ENCODE data around the gene HDC.

HDC gene

GRCh38 chr15:50225938-50226337 lies 39.6 kb downstream of the HDC start:
- no peak for DNase-seq (ENCODE audit: low spot score)

GRCh38 chr15:50225057-50225456 lies 40.5 kb downstream of the HDC start:
- no peak for DNase-seq (ENCODE audit: low spot score)

GRCh38 chr15:50224606-50225005 lies 40.9 kb downstream of the HDC start:
- DNase-seq (ENCODE audit: low spot score), result no peak

GRCh38 chr15:50222181-50222580 lies 43.3 kb downstream of the HDC start:
- DNase-seq (ENCODE audit: low spot score), result no peak

- DNase-seq (ENCODE audit: low spot score), result no peak
Measured at GRCh38 chr15:50219820-50220219, 45.7 kb downstream of the HDC start.

GRCh38 chr15:50218691-50219090 lies 46.8 kb downstream of the HDC start:
- DNase-seq (ENCODE audit: low spot score), result no peak

- no peak for DNase-seq (ENCODE audit: low spot score)
Measured at GRCh38 chr15:50218291-50218690, 47.2 kb downstream of the HDC start.

GRCh38 chr15:50210462-50211157 lies 54.9 kb downstream of the HDC start:
- DNase-seq (ENCODE audit: low spot score), result no peak

- DNase-seq (ENCODE audit: low spot score), result no peak
Measured at GRCh38 chr15:50209809-50210208, 55.7 kb downstream of the HDC start.

- no peak for DNase-seq (ENCODE audit: low spot score)
Measured at GRCh38 chr15:50206020-50206419, 59.5 kb downstream of the HDC start.

- no peak for DNase-seq (ENCODE audit: low spot score)
Measured at GRCh38 chr15:50202003-50202402, 63.5 kb downstream of the HDC start.

GRCh38 chr15:50192926-50193620 lies 72.5 kb downstream of the HDC start:
- no peak for DNase-seq (ENCODE audit: low spot score)

- no peak for DNase-seq (ENCODE audit: low spot score)
Measured at GRCh38 chr15:50192164-50192563, 73.4 kb downstream of the HDC start.

All from NAMALWA (cell line).